GM23338 (cell line): ENCODE results near the gene IGSF21.

Source experiments
- CREB1 ChIP-seq: fragments of 250-450 bp; sonication (Bioruptor Pico); IDR thresholded peaks from 2 replicates; pipeline ENCODE4 v1.5.0; 2020; ENCODE audit warnings: low read depth, mild to moderate bottlenecking, moderate library complexity
- EZH2 ChIP-seq: fragments of 200-600 bp; sonication (generic); IDR thresholded peaks from one replicate; pipeline ENCODE4 v1.8.0; 2017; ENCODE audit warnings: antibody characterized with exemption, mild to moderate bottlenecking, low read depth; ENCODE audit not compliant: unreplicated experiment
- EZH2phosphoT487 ChIP-seq: fragments of 200-600 bp; sonication (generic); IDR thresholded peaks from one replicate; pipeline ENCODE4 v1.8.1; 2018; ENCODE audit warnings: antibody characterized with exemption; ENCODE audit not compliant: unreplicated experiment
- POLR2AphosphoS5 ChIP-seq: IDR thresholded peaks from 2 replicates; pipeline ENCODE4 v1.6.1; 2016; ENCODE audit warnings: antibody characterized with exemption, low read depth
- TF ChIP-seq, protein P1 (sequence below): IDR thresholded peaks from one replicate; pipeline ENCODE4 v1.6.1; 2018; ENCODE audit warnings: antibody characterized with exemption; ENCODE audit not compliant: unreplicated experiment
- TF ChIP-seq, protein P2 (sequence below), 2 experiments: fragments of 200-600 bp in 1 of 2; sonication (generic) in 1 of 2; conservative IDR thresholded peaks; 2 replicates each; pipeline versions ENCODE4 v1.5.1 to v1.6.1; 2016 to 2017; ENCODE audit warnings: antibody characterized with exemption in 2 of 2, low read depth in 2 of 2, mild to moderate bottlenecking in 2 of 2, moderate library complexity in 1 of 2

DNA sequence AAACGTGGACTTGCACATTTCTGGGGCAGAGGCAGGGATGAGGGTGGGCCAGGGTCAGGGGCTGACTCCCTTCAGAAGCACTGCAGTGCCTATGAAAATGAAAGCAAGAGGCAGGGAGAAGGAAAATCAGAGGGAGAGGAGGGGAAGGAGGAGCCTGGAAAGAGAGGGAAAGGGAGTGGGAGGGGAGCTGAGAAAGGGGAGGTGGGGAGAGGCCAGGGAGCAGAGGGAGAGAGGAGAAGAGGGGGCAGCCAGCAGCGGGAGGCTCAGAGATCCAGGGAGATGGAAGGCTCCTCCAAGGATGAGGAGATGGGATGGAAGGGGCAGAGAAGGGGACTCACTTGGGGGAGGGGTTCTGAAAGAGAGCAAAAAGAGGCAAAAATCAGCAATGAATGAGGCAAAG lies 276.9 kb downstream of the IGSF21 start:
- TF ChIP-seq, protein P1, sequence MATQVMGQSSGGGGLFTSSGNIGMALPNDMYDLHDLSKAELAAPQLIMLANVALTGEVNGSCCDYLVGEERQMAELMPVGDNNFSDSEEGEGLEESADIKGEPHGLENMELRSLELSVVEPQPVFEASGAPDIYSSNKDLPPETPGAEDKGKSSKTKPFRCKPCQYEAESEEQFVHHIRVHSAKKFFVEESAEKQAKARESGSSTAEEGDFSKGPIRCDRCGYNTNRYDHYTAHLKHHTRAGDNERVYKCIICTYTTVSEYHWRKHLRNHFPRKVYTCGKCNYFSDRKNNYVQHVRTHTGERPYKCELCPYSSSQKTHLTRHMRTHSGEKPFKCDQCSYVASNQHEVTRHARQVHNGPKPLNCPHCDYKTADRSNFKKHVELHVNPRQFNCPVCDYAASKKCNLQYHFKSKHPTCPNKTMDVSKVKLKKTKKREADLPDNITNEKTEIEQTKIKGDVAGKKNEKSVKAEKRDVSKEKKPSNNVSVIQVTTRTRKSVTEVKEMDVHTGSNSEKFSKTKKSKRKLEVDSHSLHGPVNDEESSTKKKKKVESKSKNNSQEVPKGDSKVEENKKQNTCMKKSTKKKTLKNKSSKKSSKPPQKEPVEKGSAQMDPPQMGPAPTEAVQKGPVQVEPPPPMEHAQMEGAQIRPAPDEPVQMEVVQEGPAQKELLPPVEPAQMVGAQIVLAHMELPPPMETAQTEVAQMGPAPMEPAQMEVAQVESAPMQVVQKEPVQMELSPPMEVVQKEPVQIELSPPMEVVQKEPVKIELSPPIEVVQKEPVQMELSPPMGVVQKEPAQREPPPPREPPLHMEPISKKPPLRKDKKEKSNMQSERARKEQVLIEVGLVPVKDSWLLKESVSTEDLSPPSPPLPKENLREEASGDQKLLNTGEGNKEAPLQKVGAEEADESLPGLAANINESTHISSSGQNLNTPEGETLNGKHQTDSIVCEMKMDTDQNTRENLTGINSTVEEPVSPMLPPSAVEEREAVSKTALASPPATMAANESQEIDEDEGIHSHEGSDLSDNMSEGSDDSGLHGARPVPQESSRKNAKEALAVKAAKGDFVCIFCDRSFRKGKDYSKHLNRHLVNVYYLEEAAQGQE: no peak
- TF ChIP-seq EZH2phosphoT487: no peak
- TF ChIP-seq, protein P2, sequence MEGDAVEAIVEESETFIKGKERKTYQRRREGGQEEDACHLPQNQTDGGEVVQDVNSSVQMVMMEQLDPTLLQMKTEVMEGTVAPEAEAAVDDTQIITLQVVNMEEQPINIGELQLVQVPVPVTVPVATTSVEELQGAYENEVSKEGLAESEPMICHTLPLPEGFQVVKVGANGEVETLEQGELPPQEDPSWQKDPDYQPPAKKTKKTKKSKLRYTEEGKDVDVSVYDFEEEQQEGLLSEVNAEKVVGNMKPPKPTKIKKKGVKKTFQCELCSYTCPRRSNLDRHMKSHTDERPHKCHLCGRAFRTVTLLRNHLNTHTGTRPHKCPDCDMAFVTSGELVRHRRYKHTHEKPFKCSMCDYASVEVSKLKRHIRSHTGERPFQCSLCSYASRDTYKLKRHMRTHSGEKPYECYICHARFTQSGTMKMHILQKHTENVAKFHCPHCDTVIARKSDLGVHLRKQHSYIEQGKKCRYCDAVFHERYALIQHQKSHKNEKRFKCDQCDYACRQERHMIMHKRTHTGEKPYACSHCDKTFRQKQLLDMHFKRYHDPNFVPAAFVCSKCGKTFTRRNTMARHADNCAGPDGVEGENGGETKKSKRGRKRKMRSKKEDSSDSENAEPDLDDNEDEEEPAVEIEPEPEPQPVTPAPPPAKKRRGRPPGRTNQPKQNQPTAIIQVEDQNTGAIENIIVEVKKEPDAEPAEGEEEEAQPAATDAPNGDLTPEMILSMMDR (conservative IDR thresholded peaks at IDR 0.05; ENCODE audit: low read depth in 2 of 2): no peak
- no peak for TF ChIP-seq CREB1
- TF ChIP-seq POLR2AphosphoS5: no peak
- no peak for TF ChIP-seq EZH2
